IMR-90 (cell line): ENCODE measurements around the gene WHRN. TPM values are rescaled to one million over a fixed set of nuclear protein-coding genes. Genes with fewer than 3 reads are reported as not detected.

Experiments
- ATAC-seq: fragments of 200-7000 bp; cut with Tn5 transposase; 2 replicates; pipeline ENCODE4 v1.9.1; 2020; ENCODE audit warnings: low read depth, mild to moderate bottlenecking, moderate library complexity
- BruUV-seq: library from RNA; stranded (reverse); fragments of 400-500 nt; replicated peaks from 2 replicates; lab custom pipeline; 2021; lab: Mats Ljungman, UMichigan
- CTCF ChIA-PET: fragments of 300-600 bp; formaldehyde crosslinking; extraction: SDS; loops from one replicate; lab custom pipeline; 2021; ENCODE audit warnings: antibody characterized with exemption; lab: Yijun Ruan, JAX
- POLR2A ChIA-PET: fragments of 300-600 bp; sonication (Branson Sonifier 250); formaldehyde crosslinking; loops from one replicate; lab custom pipeline; 2022; ENCODE audit warnings: antibody characterized with exemption; ENCODE audit not compliant: unreplicated experiment; lab: Charles Lee
- DNase-seq: peaks from one replicate; pipeline ENCODE4 v3.0.0; 2013
- H2AFZ ChIP-seq: replicated peaks from 2 replicates; pipeline ENCODE3; 2013; ENCODE audit warnings: low read length, mild to moderate bottlenecking; ENCODE audit not compliant: poor library complexity
- H2AK5ac ChIP-seq: 2 replicates; pipeline ENCODE4 v1.6.1; 2013; ENCODE audit warnings: low read depth, low read length, inconsistent platforms
- H2AK9ac ChIP-seq: replicated peaks from 2 replicates; pipeline ENCODE3; 2013; ENCODE audit warnings: mild to moderate bottlenecking, low read depth, low read length, moderate library complexity; ENCODE audit not compliant: poor library complexity
- H2BK120ac ChIP-seq: 2 replicates; pipeline ENCODE4 v1.6.1; 2013; ENCODE audit warnings: low read depth, low read length, inconsistent platforms
- H2BK15ac ChIP-seq: 3 replicates; pipeline ENCODE4 v1.6.1; 2013; ENCODE audit warnings: low read depth, low read length, inconsistent platforms
- H2BK20ac ChIP-seq: 2 replicates; pipeline ENCODE4 v1.6.1; 2013; ENCODE audit warnings: low read depth, mild to moderate bottlenecking, inconsistent platforms, low read length, moderate library complexity
- H2BK5ac ChIP-seq: 2 replicates; pipeline ENCODE4 v1.6.1; 2013; ENCODE audit warnings: mild to moderate bottlenecking, low read depth, low read length, inconsistent platforms; ENCODE audit not compliant: poor library complexity, severe bottlenecking
- H3K14ac ChIP-seq: replicated peaks from 2 replicates; pipeline ENCODE4 v1.6.1; 2013; ENCODE audit warnings: low read depth, low read length, inconsistent platforms
- H3K18ac ChIP-seq: 2 replicates; pipeline ENCODE4 v1.6.1; 2013; ENCODE audit warnings: low read depth, low read length, control low read depth
- H3K23ac ChIP-seq: 2 replicates; pipeline ENCODE4 v1.6.1; 2013; ENCODE audit warnings: low read depth, low read length, inconsistent platforms
- H3K27ac ChIP-seq: 2 replicates; pipeline ENCODE4 v1.5.1; 2013; ENCODE audit warnings: mild to moderate bottlenecking, control low read depth, low read length; ENCODE audit not compliant: insufficient read depth
- H3K27me3 ChIP-seq: 2 replicates; pipeline ENCODE4 v1.6.1; 2013; ENCODE audit warnings: low read length; ENCODE audit not compliant: control insufficient read depth, insufficient read depth
- H3K36me3 ChIP-seq: 2 replicates; pipeline ENCODE4 v1.6.1; 2013; ENCODE audit warnings: low read length, mixed read lengths; ENCODE audit not compliant: control insufficient read depth, insufficient read depth
- H3K4ac ChIP-seq: 2 replicates; pipeline ENCODE4 v1.6.1; 2013; ENCODE audit warnings: low read depth, low read length, inconsistent platforms
- H3K4me1 ChIP-seq: 2 replicates; pipeline ENCODE4 v1.6.1; 2013; ENCODE audit warnings: low read length, mixed read lengths; ENCODE audit not compliant: control insufficient read depth, insufficient read depth
- H3K4me2 ChIP-seq: 2 replicates; pipeline ENCODE4 v1.6.1; 2013; ENCODE audit warnings: low read depth, mild to moderate bottlenecking, control low read depth, low read length, moderate library complexity
- H3K4me3 ChIP-seq: 2 replicates; pipeline ENCODE4 v1.5.1; 2013; ENCODE audit warnings: low read depth, mild to moderate bottlenecking, control low read depth, low read length, moderate library complexity; ENCODE audit not compliant: insufficient read depth
- H3K56ac ChIP-seq: 2 replicates; pipeline ENCODE4 v1.6.1; 2013; ENCODE audit warnings: low read length, inconsistent platforms; ENCODE audit not compliant: insufficient read depth; ENCODE audit errors: extremely low read depth
- H3K79me1 ChIP-seq, 2 experiments: 2 replicates each; pipeline ENCODE4 v1.6.1; 2013; ENCODE audit warnings: low read length in 2 of 2, inconsistent platforms in 1 of 2, low read depth in 1 of 2
- H3K9ac ChIP-seq: 2 replicates; pipeline ENCODE4 v1.6.1; 2013; ENCODE audit warnings: low read depth, low read length, control low read depth
- H3K9me1 ChIP-seq: 2 replicates; pipeline ENCODE4 v1.6.1; 2013; ENCODE audit warnings: low read length, inconsistent platforms; ENCODE audit not compliant: insufficient read depth
- H3K9me3 ChIP-seq: 2 replicates; pipeline ENCODE4 v1.6.1; 2013; ENCODE audit warnings: low read length; ENCODE audit not compliant: control insufficient read depth, insufficient read depth
- H4K20me1 ChIP-seq: 2 replicates; pipeline ENCODE4 v1.6.1; 2013; ENCODE audit warnings: low read length, inconsistent platforms; ENCODE audit not compliant: insufficient read depth
- H4K5ac ChIP-seq: 2 replicates; pipeline ENCODE4 v1.6.1; 2013; ENCODE audit warnings: mild to moderate bottlenecking, low read depth, low read length, control low read depth
- H4K8ac ChIP-seq, 2 experiments: 2 replicates each; pipeline ENCODE4 v1.6.1; 2013; ENCODE audit warnings: low read depth in 2 of 2, low read length in 2 of 2, control low read depth in 1 of 2, inconsistent platforms in 1 of 2
- H4K91ac ChIP-seq: 2 replicates; pipeline ENCODE4 v1.6.1; 2013; ENCODE audit warnings: low read depth, low read length, inconsistent platforms; ENCODE audit not compliant: insufficient read depth
- BHLHE40 ChIP-seq: fragments of 150-350 bp; IDR thresholded peaks from 2 replicates; pipeline ENCODE4 v1.6.1; 2016; ENCODE audit warnings: mild to moderate bottlenecking, low read depth, low read length
- CEBPB ChIP-seq: IDR thresholded peaks from 2 replicates; pipeline ENCODE4 v1.6.1; 2012; ENCODE audit warnings: low read depth, low read length, improper control_type of control experiment
- FOS ChIP-seq: fragments of 150-350 bp; IDR thresholded peaks from 2 replicates; pipeline ENCODE4 v1.6.1; 2016; ENCODE audit warnings: low read depth, low read length
- MAFK ChIP-seq: IDR thresholded peaks from 2 replicates; pipeline ENCODE4 v1.6.1; 2012; ENCODE audit warnings: low read depth, low read length, improper control_type of control experiment
- MAZ ChIP-seq: IDR thresholded peaks from 2 replicates; pipeline ENCODE4 v1.6.1; 2012; ENCODE audit warnings: low read depth, mild to moderate bottlenecking, low read length, improper control_type of control experiment, moderate library complexity, borderline replicate concordance
- POLR2A ChIP-seq: IDR thresholded peaks from 2 replicates; pipeline ENCODE4 v1.6.1; 2012; ENCODE audit warnings: mild to moderate bottlenecking, low read depth, low read length
- RCOR1 ChIP-seq: IDR thresholded peaks from 2 replicates; pipeline ENCODE4 v1.6.1; 2012; ENCODE audit warnings: mild to moderate bottlenecking, low read length, improper control_type of control experiment; ENCODE audit not compliant: insufficient replicate concordance
- RFX5 ChIP-seq: IDR thresholded peaks from 2 replicates; pipeline ENCODE4 v1.8.0; 2012; ENCODE audit warnings: low read depth, mild to moderate bottlenecking, low read length, moderate library complexity
- USF2 ChIP-seq: fragments of 150-350 bp; IDR thresholded peaks from 2 replicates; pipeline ENCODE4 v1.6.1; 2017; ENCODE audit warnings: mild to moderate bottlenecking, antibody characterized with exemption, low read length, low read depth
- WGBS, 2 experiments: methylation state at CpG; one replicate each; pipeline versions ENCODE4 v1.1.5 to v1.1.7; 2013; ENCODE audit warnings: missing lambda C conversion rate in 2 of 2; ENCODE audit not compliant: insufficient read length in 1 of 2; ENCODE audit errors: extremely low coverage in 2 of 2; 5-methylcytosine and 5-hydroxymethylcytosine counted together
- dilution Hi-C: fragments of 300-500 bp; cut with HindIII; formaldehyde crosslinking; loops from one replicate; pipeline ENCODE4 v1.14.3; 2018; ENCODE audit warnings: low sequenced_read_pairs; ENCODE audit not compliant: unreplicated experiment
- in situ Hi-C: fragments of 300-500 bp; cut with MboI; formaldehyde crosslinking; loops from 3 replicates; pipeline ENCODE4 v1.14.3; 2019; ENCODE audit warnings: low sequenced_read_pairs, inconsistent platforms, mixed read lengths
- intact Hi-C: fragments of 100-400 bp; cut with micrococcal nuclease; formaldehyde crosslinking; loops from 2 replicates; pipeline ENCODE4 v1.10.0; 2022
- polyA plus RNA-seq, 3 experiments: library from polyadenylated mRNA; depleted of rRNA; stranded (reverse); fragments of >200 nt; gene quantifications; 2 replicates each; pipeline ENCODE4 v1.2.3, GENCODE V29; 2012; ENCODE audit warnings: low replicate concordance in 1 of 3
- total RNA-seq: library from RNA; depleted of rRNA; stranded (reverse); fragments of >200 nt; gene quantifications from 2 replicates; pipeline ENCODE4 v1.2.3, GENCODE V29; 2012

WHRN gene
- total and polyA plus RNA-seq, 2 of the 4 experiments (the other 2 are of a cell fraction): 0.18 to 2.6 TPM

DNA sequence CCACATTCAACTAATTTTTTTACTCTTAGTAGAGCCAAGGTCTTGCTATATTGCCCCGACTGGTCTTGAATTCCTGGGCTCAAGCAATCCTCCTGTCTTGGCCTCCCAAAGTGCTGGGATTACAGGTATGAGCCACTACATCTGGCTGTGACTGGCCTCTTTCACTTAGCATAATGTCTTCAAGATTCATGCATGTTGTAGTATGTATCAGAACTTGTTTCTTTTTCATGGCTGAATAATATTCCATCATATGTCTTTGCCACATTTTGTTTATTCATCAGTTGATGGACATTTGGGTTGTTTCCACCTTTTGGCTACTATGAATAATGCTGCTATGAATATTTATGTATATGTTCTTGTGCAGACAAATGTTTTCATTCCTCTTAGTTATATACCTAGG, 12.8 kb upstream of the WHRN start:
- Histone ChIP-seq H2AK5ac (no peak overlapping the region), H2BK5ac (no peak overlapping the region), H3K36me3 (no peaks in the 10 kb centered on the region), H3K4me2 (no peak overlapping the region), H3K27ac (no peak overlapping the region), H3K4ac (no peak overlapping the region), H3K79me1 (no peaks in the 10 kb centered on the region), H4K20me1 (no peaks in the 10 kb centered on the region), H3K9me3 (0 out of 2 replicates have a peak, but pooled peaks cover 1% of the 10 kb centered on the region), H2AK9ac (no peak overlapping the region), H3K9me1 (no peaks in the 10 kb centered on the region; the same call in 1 of the 2 replicates), H2AFZ (no peak overlapping the region), H3K56ac (no peak overlapping the region), H2BK120ac (no peak overlapping the region), H3K4me1 (no peaks in the 10 kb centered on the region), H4K8ac (no peak overlapping the region), H3K9ac (no peak overlapping the region), H3K4me3 (no peak overlapping the region), H3K14ac (no peak overlapping the region), H4K5ac (no peak overlapping the region), H4K91ac (no peak overlapping the region), H2BK20ac (no peak overlapping the region), H2BK15ac (no peak overlapping the region), H3K18ac (no peak overlapping the region), H3K27me3 (peaks cover 37% of the 10 kb centered on the region), H3K23ac (no peak overlapping the region)
- ATAC-seq (no peak), DNase-seq (no peak)
- TF ChIP-seq USF2 (no peak), MAFK (no peak), MAZ (no peak), FOS (no peak), RCOR1 (no peak), CEBPB (no peak), POLR2A (no peak), RFX5 (no peak), BHLHE40 (no peak)
- CTCF ChIA-PET: no interaction called here
- intact Hi-C loops: no loop called here
- no CpG with 5 or more reads among the region's 1 CpG for WGBS, 2 experiments
- POLR2A ChIA-PET: no interaction called here
- in situ Hi-C loops: no loop called here
- no TSS peak for BruUV-seq
- dilution Hi-C loops: no loop called here
